ENCODE measurements around the gene SLC25A1.

GRCh38 chr22:19214078-19214473, 35.5 kb upstream of the SLC25A1 start:
- TF ChIP-seq MAX (IDR thresholded peaks at IDR 0.05) (no peak), CREB1 (IDR thresholded peaks at IDR 0.05; ENCODE audit: low read depth) (no peak), YY1 (IDR thresholded peaks at IDR 0.05; ENCODE audit: low read depth) (no peak), ZBTB7A (IDR thresholded peaks at IDR 0.05; ENCODE audit: low read depth) (no peak), RAD21 (IDR thresholded peaks at IDR 0.05; ENCODE audit: low read depth) (no peak), TEAD4 (IDR thresholded peaks at IDR 0.05) (no peak), FOXM1 (IDR thresholded peaks at IDR 0.05; ENCODE audit: borderline replicate concordance, low read depth) (no peak), NFIC (IDR thresholded peaks at IDR 0.05) (no peak)
- TF ChIP-seq, protein P1, sequence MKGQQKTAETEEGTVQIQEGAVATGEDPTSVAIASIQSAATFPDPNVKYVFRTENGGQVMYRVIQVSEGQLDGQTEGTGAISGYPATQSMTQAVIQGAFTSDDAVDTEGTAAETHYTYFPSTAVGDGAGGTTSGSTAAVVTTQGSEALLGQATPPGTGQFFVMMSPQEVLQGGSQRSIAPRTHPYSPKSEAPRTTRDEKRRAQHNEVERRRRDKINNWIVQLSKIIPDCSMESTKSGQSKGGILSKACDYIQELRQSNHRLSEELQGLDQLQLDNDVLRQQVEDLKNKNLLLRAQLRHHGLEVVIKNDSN (IDR thresholded peaks at IDR 0.05) = no peak

Data from Ishikawa (cell line).